GM23338 (cell line): ENCODE data around the gene PTH1R.

ENCODE experiments used
- EZH2phosphoT487 ChIP-seq: fragments of 200-600 bp; sonication (generic); IDR thresholded peaks from one replicate; pipeline ENCODE4 v1.8.1; 2018; ENCODE audit warnings: antibody characterized with exemption; ENCODE audit not compliant: unreplicated experiment
- NANOG ChIP-seq: IDR thresholded peaks from 2 replicates; pipeline ENCODE4 v1.6.1; 2016; ENCODE audit warnings: antibody characterized with exemption, borderline replicate concordance
- POLR2AphosphoS5 ChIP-seq: IDR thresholded peaks from 2 replicates; pipeline ENCODE4 v1.6.1; 2016; ENCODE audit warnings: antibody characterized with exemption, low read depth
- REST ChIP-seq: IDR thresholded peaks from one replicate; pipeline ENCODE4 v1.6.1; 2018; ENCODE audit warnings: antibody characterized with exemption; ENCODE audit not compliant: unreplicated experiment
- TF ChIP-seq, protein P1 (sequence below), 2 experiments: fragments of 200-600 bp in 1 of 2; sonication (generic) in 1 of 2; conservative IDR thresholded peaks; 2 replicates each; pipeline versions ENCODE4 v1.5.1 to v1.6.1; 2016 to 2017; ENCODE audit warnings: antibody characterized with exemption in 2 of 2, low read depth in 2 of 2, mild to moderate bottlenecking in 2 of 2, moderate library complexity in 1 of 2

GRCh38 chr3:46878781-46879436 lies 1.4 kb downstream of the PTH1R start:
- no peak for TF ChIP-seq POLR2AphosphoS5
- no peak for TF ChIP-seq EZH2phosphoT487
- TF ChIP-seq, protein P1, sequence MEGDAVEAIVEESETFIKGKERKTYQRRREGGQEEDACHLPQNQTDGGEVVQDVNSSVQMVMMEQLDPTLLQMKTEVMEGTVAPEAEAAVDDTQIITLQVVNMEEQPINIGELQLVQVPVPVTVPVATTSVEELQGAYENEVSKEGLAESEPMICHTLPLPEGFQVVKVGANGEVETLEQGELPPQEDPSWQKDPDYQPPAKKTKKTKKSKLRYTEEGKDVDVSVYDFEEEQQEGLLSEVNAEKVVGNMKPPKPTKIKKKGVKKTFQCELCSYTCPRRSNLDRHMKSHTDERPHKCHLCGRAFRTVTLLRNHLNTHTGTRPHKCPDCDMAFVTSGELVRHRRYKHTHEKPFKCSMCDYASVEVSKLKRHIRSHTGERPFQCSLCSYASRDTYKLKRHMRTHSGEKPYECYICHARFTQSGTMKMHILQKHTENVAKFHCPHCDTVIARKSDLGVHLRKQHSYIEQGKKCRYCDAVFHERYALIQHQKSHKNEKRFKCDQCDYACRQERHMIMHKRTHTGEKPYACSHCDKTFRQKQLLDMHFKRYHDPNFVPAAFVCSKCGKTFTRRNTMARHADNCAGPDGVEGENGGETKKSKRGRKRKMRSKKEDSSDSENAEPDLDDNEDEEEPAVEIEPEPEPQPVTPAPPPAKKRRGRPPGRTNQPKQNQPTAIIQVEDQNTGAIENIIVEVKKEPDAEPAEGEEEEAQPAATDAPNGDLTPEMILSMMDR (conservative IDR thresholded peaks at IDR 0.05; ENCODE audit: low read depth in 2 of 2) = no peak
- TF ChIP-seq REST = no peak
- no peak for TF ChIP-seq NANOG
